IPS-11a (cell line): ENCODE measurements around the gene PI4K2B.
"Not testable (repeated sequence)": the region's sequence is repeated elsewhere in the genome, so short reads cannot be mapped to it uniquely, and the experiment has no call there.

Experiments
- H3K4me3 ChIP-seq: one replicate; pipeline ENCODE4 v1.5.1; 2013; ENCODE audit warnings: low read depth, low read length, control low read depth

PI4K2B gene

DNA sequence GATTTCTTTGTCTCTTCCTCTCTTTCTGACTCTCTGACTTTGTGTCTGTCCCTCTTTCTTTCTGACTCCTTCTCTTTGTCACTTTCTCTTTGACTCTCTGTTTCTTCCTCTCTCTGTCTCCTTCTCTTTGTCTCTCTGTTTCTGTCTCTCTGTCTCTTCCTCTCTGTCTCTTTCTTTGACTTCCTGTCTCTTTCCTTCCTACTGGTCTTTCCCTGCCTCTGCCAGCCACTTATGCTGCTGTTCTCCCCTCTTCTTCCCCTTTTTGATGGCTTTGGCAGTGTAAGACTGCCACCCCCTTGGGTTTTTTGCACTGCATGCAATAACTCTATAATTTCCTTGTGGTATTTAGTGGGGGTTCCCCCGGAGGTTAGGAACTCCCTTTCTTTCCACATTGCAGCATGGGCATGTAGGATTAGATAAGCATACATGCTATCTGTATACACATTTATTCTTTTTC, 6.9 kb downstream of the PI4K2B start:
- H3K4me3 ChIP-seq, result not testable (repeated sequence)

DNA sequence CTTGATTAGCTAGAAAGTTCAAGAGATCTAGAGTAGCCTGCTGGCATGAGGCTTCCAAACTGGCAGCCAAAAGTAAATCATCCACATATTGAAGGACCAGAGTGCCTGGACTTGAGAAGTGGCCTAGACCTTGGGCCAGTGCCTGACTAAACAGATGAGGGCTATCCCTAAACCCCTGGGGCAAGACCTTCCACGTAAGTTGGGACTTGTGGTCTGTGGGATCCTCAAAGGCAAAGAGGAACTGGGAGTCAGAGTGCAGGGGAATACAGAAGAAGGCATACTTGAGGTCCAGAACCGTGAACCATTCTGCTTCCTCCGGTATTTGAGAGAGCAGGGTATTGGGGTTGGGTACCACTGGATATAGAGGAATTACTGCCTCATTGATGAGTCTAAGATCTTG, 8.4 kb downstream of the PI4K2B start:
- not testable (repeated sequence) for H3K4me3 ChIP-seq

- no peak overlapping the region for H3K4me3 ChIP-seq
Observed at GRCh38 chr4:25245181-25245580, 11.3 kb downstream of the PI4K2B start.

DNA sequence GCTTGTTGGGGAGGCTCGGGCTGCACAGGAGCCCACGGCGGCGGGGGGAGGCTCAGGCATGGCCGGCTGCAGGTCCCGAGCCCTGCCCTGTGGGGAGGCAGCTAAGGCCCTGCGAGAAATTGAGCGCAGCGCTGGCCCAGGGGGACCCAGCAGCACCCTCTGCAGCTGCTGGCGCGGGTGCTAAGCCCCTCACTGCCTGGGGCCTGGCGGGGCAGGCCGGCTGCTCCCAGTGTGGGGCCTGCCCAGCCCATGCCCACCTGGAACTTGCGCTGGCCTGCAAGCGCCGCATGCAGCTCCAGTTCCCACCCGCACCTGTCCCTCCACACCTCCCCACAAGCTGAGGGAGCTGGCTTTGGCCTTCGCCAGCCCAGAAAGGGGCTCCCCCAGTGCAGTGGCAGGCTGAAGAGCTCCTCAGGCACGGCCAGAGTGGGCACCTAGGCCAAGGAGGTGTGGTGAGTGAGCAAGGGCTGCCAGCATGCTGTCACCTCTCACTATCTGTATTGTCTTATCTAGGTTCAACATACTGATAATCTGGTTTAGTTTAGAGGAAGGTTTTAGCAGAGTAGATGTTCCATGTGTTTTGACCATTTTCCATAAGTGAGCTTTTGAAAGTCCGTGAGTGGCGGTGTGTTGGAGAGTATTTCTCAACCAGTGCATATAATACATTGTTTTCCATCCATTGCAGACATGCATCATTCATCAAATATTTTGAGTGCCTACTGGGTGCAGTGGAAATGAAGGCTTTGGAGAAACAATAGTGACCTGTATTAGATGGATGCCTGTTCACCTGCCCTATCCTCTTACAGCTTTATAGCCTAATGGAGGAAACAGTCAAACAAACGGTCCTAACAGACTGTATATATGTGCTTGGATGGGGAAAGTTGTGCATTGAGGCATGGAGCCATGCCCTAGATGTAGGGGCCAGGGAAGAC, 13.1 kb downstream of the PI4K2B start:
- no peak overlapping the region for H3K4me3 ChIP-seq

DNA sequence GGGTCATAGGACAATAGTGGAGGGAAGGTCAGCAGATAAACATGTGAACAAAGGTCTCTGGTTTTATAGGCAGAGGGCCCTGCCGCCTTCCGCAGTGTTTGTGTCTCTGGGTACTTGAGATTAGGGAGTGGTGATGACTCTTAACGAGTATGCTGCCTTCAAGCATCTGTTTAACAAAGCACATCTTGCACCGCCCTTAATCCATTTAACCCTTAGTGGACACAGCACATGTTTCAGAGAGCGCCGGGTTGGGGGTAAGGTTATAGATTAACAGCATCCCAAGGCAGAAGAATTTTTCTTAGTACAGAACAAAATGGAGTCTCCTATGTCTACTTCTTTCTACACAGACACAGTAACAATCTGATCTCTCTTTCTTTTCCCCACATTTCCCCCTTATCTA, 15.0 kb downstream of the PI4K2B start:
- not testable (repeated sequence) for H3K4me3 ChIP-seq

GRCh38 chr4:25249494-25249893, 15.7 kb downstream of the PI4K2B start:
- not testable (repeated sequence) for H3K4me3 ChIP-seq

DNA sequence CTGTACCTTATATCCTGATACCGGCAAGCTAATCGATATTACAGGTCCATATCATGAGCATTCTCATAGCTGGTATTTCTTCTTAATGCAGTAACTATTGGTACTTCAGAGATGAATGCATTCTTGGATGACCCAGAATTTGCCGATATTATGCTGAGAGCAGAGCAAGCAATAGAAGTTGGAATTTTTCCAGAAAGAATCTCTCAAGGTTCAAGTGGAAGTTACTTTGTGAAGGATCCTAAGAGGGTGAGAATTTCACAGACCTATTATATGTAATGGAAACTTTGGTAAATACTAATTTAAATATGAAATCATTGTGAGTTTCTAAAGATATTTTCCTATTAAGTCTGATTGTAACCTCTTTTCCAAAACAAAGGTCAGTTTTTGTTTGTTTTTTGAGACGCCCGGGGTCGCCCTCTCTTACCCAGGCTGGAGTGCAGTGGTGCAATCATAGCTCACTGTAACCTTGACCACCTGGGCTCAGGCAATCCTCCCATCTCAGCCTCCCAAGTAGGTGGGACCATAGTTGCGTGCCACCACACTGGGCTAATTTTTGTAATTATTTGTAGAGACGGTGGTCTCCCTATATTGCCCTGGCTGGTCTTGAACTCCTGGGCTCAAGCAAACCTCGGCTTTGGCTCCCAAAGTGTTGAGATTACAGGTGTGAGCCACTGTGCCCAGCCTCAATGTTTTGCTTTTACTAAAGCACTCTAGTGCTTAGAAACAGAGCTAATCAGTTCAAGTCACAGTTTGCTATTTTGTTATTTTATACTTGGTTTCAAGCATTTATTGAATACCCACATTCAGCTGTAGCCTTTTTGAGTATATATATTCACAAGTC, 18.6 kb downstream of the PI4K2B start:
- H3K4me3 ChIP-seq, result no peak overlapping the region

- H3K4me3 ChIP-seq, result no peak overlapping the region
Observed at GRCh38 chr4:25253071-25253445, 19.2 kb downstream of the PI4K2B start.

DNA sequence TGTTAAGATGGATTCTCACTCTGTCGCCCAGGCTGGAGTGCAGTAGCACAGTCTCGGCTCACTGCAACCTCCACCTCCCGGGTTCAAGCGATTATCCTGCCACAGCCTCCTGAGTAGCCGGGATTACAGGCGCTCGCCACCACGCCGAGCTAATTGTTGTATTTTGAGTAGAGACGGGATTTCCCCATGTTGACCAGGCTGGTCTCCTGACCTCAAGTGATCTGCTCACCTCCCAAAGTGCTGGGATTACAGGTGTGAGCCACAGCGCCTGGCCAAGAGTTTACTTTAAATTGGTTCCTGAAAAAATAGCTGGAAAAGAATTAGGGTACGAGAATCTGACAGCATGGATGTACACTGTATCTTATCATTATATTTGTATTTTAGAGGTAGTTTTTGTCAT, 20.0 kb downstream of the PI4K2B start:
- H3K4me3 ChIP-seq, result not testable (repeated sequence)

GRCh38 chr4:25258980-25259578, 25.2 kb downstream of the PI4K2B start:
- no peak overlapping the region for H3K4me3 ChIP-seq

DNA sequence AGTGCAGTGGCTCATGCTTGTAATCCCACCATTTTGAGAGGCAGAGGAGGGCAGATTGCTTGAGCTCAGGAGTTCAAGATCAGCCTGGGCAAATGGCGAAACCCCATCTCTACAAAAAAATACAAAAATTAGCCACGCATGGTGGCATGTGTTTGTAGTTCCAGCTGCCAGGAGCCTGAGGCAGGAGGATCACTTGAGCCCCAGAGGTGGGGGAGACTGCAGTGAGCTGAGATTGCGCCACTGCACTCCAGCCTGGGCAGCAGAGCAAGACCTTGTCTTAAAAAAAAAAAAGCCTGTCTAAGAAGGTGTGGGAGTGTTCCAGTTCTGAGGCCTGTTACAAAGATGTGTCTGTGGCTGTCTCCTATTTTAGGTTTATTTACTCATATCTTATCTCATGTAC, 38.0 kb downstream of the PI4K2B start:
- no peak overlapping the region for H3K4me3 ChIP-seq

- H3K4me3 ChIP-seq, result no peak overlapping the region
Observed at GRCh38 chr4:25280210-25280609, 46.4 kb downstream of the PI4K2B start.

DNA sequence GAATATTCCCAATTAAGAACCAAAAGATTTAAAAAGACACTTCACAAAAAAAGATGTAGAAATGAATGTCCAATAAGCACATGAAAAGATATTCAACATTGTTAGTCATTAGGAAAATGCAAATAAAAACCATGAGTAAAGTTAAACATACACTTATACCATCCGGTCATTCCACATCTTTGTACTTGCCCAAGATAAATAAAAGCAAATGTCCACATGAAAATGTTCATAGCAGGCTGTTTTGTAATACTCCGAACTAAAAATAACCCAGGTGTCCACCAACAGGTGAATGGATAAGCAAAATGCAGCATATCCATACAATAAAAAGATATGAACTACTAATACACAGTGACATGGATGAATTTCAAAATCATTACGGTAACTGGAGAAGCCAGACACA, 50.1 kb downstream of the PI4K2B start:
- no peak overlapping the region for H3K4me3 ChIP-seq

GRCh38 chr4:25284466-25284865, 50.6 kb downstream of the PI4K2B start:
- H3K4me3 ChIP-seq, result no peak overlapping the region

GRCh38 chr4:25290490-25291067, 56.7 kb downstream of the PI4K2B start:
- H3K4me3 ChIP-seq, result no peak overlapping the region

DNA sequence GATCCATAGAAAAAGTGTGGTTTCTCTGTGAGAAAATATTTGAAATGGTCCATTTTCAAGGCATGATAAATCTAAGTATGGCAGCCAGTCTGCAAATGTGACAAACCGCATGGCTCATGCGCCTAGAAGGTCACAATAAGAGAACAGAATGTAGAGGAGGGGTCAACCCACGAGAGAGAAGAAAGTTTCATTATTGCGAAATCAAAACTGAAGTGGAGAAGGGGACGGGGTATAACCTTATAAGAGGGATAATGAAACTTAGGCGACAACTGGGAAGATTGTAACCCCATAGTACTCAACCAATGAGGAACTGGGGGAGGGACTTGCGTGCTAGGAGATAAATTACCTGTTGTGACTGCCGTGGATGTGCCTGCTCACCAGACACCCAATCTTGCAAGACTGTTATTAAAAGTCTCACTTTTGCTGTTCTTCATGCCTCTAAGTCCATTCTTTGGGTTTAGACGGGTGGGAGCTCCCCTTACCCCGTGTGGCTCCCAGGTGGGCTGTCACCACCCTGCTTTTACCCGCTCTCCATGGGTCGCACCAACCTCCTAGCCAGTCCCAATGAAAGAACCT, 57.4 kb downstream of the PI4K2B start:
- no peak overlapping the region for H3K4me3 ChIP-seq

DNA sequence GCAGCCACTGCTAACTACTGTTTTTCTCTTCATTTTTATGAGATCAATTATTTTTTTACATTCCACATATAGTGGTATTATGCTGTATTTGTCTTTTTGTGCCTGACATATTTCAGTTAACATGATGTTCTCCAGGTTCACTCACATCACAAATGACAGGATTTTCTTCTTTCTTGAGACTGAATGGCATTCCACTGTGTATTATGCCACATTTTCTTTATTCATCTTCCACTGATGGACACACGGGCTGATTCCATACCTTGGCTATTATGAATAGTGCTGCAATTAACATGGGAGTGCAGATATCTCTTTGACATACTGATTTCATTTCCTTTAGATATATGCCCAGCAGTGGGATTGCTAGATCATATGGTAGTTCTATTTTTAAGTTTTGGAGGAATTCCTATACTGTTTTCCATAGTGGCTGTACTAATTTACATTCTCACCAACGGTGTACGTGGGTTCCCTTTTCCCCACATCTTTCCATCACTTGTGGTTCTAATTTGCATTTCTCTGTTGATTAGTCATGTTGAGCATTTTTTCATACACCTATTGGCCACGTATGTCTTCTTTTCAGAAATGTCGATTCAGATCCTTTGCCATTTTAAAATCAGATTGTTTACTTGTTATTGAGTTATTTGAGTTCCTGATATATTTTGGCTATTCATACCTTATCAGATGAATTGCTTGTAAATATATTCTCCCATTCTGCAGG, 63.9 kb downstream of the PI4K2B start:
- H3K4me3 ChIP-seq, result no peak overlapping the region

GRCh38 chr4:25299476-25300203, 65.8 kb downstream of the PI4K2B start:
- no peak overlapping the region for H3K4me3 ChIP-seq

- H3K4me3 ChIP-seq, result no peak overlapping the region
Observed at GRCh38 chr4:25301471-25301870, 67.6 kb downstream of the PI4K2B start.
